Cardiac muscle cell (in vitro differentiated cells and primary cell): ENCODE measurements around the gene TYRP1. TPM values are rescaled to one million over a fixed set of nuclear protein-coding genes. Genes with fewer than 3 reads are reported as not detected.

ENCODE experiments used
- DNase-seq, 2 donors: peaks; one replicate each; pipeline versions ENCODE4 v3.0.0 to v3.0.0-alpha.2; 2010 to 2017; ENCODE audit warnings: low read depth in 1 of 2, low spot score in 1 of 2
- H3K27ac ChIP-seq: fragments of 200-600 bp; sonication (generic); 2 replicates; pipeline ENCODE4 v1.5.1; 2016
- H3K27me3 ChIP-seq: fragments of 200-600 bp; sonication (generic); 2 replicates; pipeline ENCODE4 v1.6.0; 2016; ENCODE audit warnings: control low read depth
- H3K36me3 ChIP-seq: fragments of 200-600 bp; sonication (generic); 2 replicates; pipeline ENCODE4 v1.5.1; 2016; ENCODE audit warnings: control low read depth
- H3K4me1 ChIP-seq: fragments of 200-600 bp; sonication (generic); 2 replicates; pipeline ENCODE4 v1.8.1; 2017; ENCODE audit warnings: low read depth, mild to moderate bottlenecking, mixed run types
- H3K4me3 ChIP-seq: fragments of 200-600 bp; sonication (generic); 2 replicates; pipeline ENCODE4 v1.5.1; 2016; ENCODE audit warnings: mild to moderate bottlenecking
- H3K9me3 ChIP-seq: fragments of 200-600 bp; sonication (generic); 2 replicates; pipeline ENCODE4 v1.5.1; 2017; ENCODE audit warnings: low read depth, mild to moderate bottlenecking, control low read depth
- polyA plus RNA-seq: library from polyadenylated mRNA; unstranded; fragments of >200 nt; fragmentation: Nextera tagmentation; extraction: Ambion mirVana; gene quantifications from 2 replicates; pipeline ENCODE4 v1.2.1, GENCODE V29; 2016
- total RNA-seq: library from RNA; depleted of rRNA; stranded (reverse); fragments of >200 nt; gene quantifications from 2 replicates; pipeline ENCODE4 v1.2.3, GENCODE V29; 2016
- TF ChIP-seq, protein P1 (sequence below): IDR thresholded peaks from 2 replicates; pipeline ENCODE4 v1.5.1; 2012; ENCODE audit warnings: low read depth, mild to moderate bottlenecking, low read length

Gene TYRP1
- total and polyA plus RNA-seq, 2 experiments from 2014 or later = 0.48 to 0.59 TPM

DNA sequence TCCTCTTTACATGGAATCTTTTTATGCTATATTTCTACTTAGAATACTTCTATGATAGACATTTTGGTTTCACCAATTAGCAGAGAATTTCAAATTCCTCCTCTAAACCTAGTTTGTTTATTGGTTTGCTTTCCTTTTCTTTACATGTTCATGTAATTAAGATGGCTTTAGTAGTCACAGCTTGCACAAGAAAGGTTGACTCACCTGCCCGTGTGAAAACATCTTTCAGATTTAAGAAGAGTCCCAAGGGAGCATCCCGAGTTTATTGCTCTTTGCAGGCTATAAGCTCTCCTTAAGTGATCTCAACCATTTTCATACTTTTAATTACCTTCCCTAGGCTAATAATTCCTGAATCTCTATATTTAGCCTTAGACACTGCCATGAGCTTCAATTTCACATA lies 28.9 kb downstream of the TYRP1 start:
- Histone ChIP-seq H3K36me3 (no peaks in the 10 kb centered on the region), H3K4me1 (peaks cover 12% of the 10 kb centered on the region), H3K4me3 (no peak overlapping the region), H3K27me3 (no peaks in the 10 kb centered on the region), H3K27ac (no peak overlapping the region), H3K9me3 (no peaks in the 10 kb centered on the region)
- peak in 1 of 2 donors; percentile 16 for DNase-seq
- TF ChIP-seq, protein P1, sequence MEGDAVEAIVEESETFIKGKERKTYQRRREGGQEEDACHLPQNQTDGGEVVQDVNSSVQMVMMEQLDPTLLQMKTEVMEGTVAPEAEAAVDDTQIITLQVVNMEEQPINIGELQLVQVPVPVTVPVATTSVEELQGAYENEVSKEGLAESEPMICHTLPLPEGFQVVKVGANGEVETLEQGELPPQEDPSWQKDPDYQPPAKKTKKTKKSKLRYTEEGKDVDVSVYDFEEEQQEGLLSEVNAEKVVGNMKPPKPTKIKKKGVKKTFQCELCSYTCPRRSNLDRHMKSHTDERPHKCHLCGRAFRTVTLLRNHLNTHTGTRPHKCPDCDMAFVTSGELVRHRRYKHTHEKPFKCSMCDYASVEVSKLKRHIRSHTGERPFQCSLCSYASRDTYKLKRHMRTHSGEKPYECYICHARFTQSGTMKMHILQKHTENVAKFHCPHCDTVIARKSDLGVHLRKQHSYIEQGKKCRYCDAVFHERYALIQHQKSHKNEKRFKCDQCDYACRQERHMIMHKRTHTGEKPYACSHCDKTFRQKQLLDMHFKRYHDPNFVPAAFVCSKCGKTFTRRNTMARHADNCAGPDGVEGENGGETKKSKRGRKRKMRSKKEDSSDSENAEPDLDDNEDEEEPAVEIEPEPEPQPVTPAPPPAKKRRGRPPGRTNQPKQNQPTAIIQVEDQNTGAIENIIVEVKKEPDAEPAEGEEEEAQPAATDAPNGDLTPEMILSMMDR = no peak

DNA sequence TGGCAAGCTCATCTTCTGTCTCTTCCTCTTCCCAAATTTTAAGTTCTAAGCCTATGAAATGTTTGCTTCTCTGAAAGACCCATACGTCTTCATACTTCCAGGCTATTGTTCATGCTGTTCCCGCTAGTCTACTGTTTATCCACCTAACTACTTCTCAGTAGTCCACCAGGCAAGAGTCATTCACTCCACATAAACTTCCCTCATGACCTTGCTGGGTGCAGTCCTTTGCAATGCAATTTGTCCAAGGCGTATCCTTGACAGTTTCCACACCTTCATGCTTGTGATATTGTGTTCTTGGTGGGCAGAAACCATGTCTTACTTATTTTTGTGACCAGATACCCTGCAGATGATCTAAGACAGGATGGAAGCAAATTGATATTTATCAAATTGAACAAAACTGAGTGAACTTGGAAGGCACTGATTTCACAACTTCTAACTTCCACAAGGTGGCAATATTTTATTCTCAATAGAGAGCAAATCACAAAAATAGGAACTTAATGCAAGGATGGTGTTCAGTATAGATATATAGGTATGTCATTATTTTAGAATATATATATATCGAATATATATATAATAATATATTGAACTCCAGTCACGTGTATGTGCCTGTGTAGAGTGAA lies 30.3 kb downstream of the TYRP1 start:
- TF ChIP-seq, protein P1 = peak; percentile 46
- no peak overlapping the region for H3K4me3 ChIP-seq
- no peaks in the 10 kb centered on the region for H3K36me3 ChIP-seq
- H3K27ac ChIP-seq = no peak overlapping the region
- no peaks in the 10 kb centered on the region for H3K9me3 ChIP-seq
- H3K4me1 ChIP-seq = peaks cover 6% of the 10 kb centered on the region
- peak; percentile 2 to 52 for DNase-seq
- no peaks in the 10 kb centered on the region for H3K27me3 ChIP-seq

DNA sequence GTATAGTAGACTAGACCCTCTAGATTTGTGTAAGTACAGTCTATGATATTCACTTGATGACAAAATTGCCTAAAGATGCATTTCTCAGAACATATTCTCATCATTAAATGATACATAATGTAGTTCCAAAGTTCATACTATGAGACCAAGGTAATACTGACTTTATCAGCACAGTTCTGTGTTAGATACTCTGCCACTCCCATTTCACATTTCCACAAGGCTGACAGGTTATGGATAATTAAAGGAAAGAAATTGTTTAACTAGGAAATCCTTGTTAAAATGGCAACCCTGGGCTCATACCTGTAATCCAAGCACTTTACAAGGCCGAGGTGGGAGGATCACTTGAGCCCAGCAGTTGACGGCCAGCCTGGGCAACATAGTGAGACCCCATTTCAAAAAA lies 33.6 kb downstream of the TYRP1 start:
- DNase-seq = no peak
- Histone ChIP-seq H3K4me3 (no peak overlapping the region), H3K4me1 (no peaks in the 10 kb centered on the region), H3K27me3 (no peaks in the 10 kb centered on the region), H3K9me3 (no peaks in the 10 kb centered on the region), H3K27ac (no peak overlapping the region), H3K36me3 (no peaks in the 10 kb centered on the region)
- TF ChIP-seq, protein P1 = no peak

DNA sequence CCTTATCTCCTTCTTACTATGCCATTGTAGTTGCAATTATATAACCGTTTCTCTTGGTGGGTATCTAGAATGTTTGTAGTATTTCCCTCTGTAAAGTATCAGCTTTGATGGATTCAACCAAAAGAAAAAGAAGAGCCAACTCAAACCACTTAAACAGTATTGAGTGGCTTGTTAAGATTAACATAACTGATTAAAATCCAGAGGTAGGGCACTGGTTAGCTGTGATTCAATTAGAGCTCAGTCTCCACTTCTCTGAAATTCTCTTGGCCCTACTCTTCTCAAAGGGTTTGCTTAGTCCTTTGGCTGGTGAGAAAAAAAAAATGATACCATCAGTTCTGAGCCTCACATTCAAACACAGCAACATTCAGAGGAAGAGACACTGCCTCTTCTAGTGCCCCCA lies 37.0 kb downstream of the TYRP1 start:
- H3K27ac ChIP-seq = no peak overlapping the region

DNA sequence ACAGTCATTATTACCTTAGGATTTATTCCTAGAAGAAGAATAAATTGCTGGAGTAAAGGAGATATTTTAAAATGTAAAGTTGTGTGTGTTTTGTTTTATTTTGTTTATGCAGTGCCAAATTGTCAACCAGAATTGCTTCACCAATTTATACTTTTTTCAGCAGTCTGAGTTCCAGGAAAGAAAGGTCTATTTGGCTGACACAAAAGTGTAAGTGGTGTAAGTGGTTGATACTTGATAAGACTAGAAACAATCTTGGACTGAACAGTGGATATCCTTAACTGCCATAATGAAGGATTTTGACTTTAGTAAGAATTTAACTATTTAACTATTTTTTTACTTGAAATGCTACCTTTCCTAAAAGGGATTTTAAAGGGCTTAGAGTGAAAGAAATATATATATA lies 37.7 kb downstream of the TYRP1 start:
- H3K4me1 ChIP-seq = no peaks in the 10 kb centered on the region
- DNase-seq = no peak

More for the DNA sequence above, 37.0 kb downstream of the TYRP1 start:
- TF ChIP-seq, protein P1 = no peak
- DNase-seq = no peak
- no peaks in the 10 kb centered on the region for H3K36me3 ChIP-seq
- no peaks in the 10 kb centered on the region for H3K4me1 ChIP-seq
- no peak overlapping the region for H3K4me3 ChIP-seq
- H3K27me3 ChIP-seq = no peaks in the 10 kb centered on the region
- no peaks in the 10 kb centered on the region for H3K9me3 ChIP-seq

More for the DNA sequence above, 37.7 kb downstream of the TYRP1 start:
- Histone ChIP-seq H3K4me3 (no peak overlapping the region), H3K27ac (no peak overlapping the region), H3K9me3 (no peaks in the 10 kb centered on the region), H3K36me3 (no peaks in the 10 kb centered on the region), H3K27me3 (no peaks in the 10 kb centered on the region)
- TF ChIP-seq, protein P1 = no peak
